ENCODE results near the gene FAM186B.

Gene FAM186B

GRCh38 chr12:49567611-49568441 lies 37.6 kb downstream of the FAM186B start, which contains the start of gene MCRS1:
Gene MCRS1, minus strand, starts transcription at chr12:49568142. Its CDS starts 1,411 bp downstream, at chr12:49566731.
- peak; percentile 97 for DNase-seq (ENCODE audit: extremely low spot score)
- ChIA-PET POLR2A (interaction anchor here (0.6 to 1.4 kb wide), 4 partner anchors 11 to 252 kb away, joined by 3 to 4 read pairs (median 4); partner anchors contain the start of gene TMBIM6), CTCF (interaction anchor here (0.7 to 5.2 kb wide), 7 partner anchors 13 to 220 kb away, joined by 3 to 55 read pairs (median 5); partner anchors contain the start of gene PRPF40B)
- no peak for TF ChIP-seq CTCF (IDR thresholded peaks at IDR 0.05; ENCODE audit: control extremely low read depth, extremely low read depth, low read depth, missing control alignments)

GRCh38 chr12:49567302-49567610 lies 38.2 kb downstream of the FAM186B start:
- no peak for DNase-seq (ENCODE audit: extremely low spot score)
- TF ChIP-seq CTCF (IDR thresholded peaks at IDR 0.05; ENCODE audit: control extremely low read depth, extremely low read depth, low read depth, missing control alignments) = no peak
- POLR2A ChIA-PET = interaction anchor here (0.6 to 1.4 kb wide), 5 partner anchors 10 to 251 kb away, joined by 3 to 4 read pairs (median 4); partner anchors contain the start of gene TMBIM6
- CTCF ChIA-PET = interaction anchor here (0.7 to 2.2 kb wide), 7 partner anchors 13 to 219 kb away, joined by 3 to 14 read pairs (median 5); partner anchors contain the start of gene PRPF40B

GRCh38 chr12:49566361-49566760 lies 39.1 kb downstream of the FAM186B start:
- POLR2A ChIA-PET = interaction anchor here (1.4 kb wide), 1 partner anchor 10 kb away, joined by 4 read pairs; no protein-coding TSS in a partner anchor
- no peak for TF ChIP-seq CTCF (IDR thresholded peaks at IDR 0.05; ENCODE audit: control extremely low read depth, extremely low read depth, low read depth, missing control alignments)
- no peak for DNase-seq (ENCODE audit: extremely low spot score)
- CTCF ChIA-PET = interaction anchor here (0.9 to 2.2 kb wide), 7 partner anchors 12 to 219 kb away, joined by 3 to 14 read pairs (median 5); partner anchors contain the start of gene SPATS2

GRCh38 chr12:49565406-49566265 lies 39.8 kb downstream of the FAM186B start:
- CTCF ChIA-PET = interaction anchor here (0.7 to 2.2 kb wide), 5 partner anchors 12 to 208 kb away, joined by 3 to 14 read pairs (median 7); partner anchors contain the start of gene SPATS2
- DNase-seq (ENCODE audit: extremely low spot score) = no peak
- no peak for TF ChIP-seq CTCF (IDR thresholded peaks at IDR 0.05; ENCODE audit: control extremely low read depth, extremely low read depth, low read depth, missing control alignments)
- POLR2A ChIA-PET = no interaction called here

GRCh38 chr12:49564686-49565405 lies 40.6 kb downstream of the FAM186B start:
- no peak for TF ChIP-seq CTCF (IDR thresholded peaks at IDR 0.05; ENCODE audit: control extremely low read depth, extremely low read depth, low read depth, missing control alignments)
- CTCF ChIA-PET = interaction anchor here (0.7 to 6.8 kb wide), 3 partner anchors 15 to 207 kb away, joined by 4 to 45 read pairs (median 7); no protein-coding TSS in a partner anchor
- POLR2A ChIA-PET = no interaction called here
- no peak for DNase-seq (ENCODE audit: extremely low spot score)
